GM12878 (cell line): Measurements from ENCODE around the gene ABCA7. TPM values are rescaled to one million over a fixed set of nuclear protein-coding genes. Genes with fewer than 3 reads are reported as not detected.
A peak's percentile ranks its signal among the peaks of the same experiment; 100 is the strongest.

ENCODE experiments used
- BACH1 ChIP-seq: fragments of 450-650 bp; IDR thresholded peaks from 2 replicates; pipeline ENCODE4 v1.6.1; 2017; ENCODE audit warnings: mild to moderate bottlenecking, borderline replicate concordance
- CHD4 ChIP-seq: fragments of 200-600 bp; sonication (generic); IDR thresholded peaks from 2 replicates; pipeline ENCODE4 v1.6.1; 2016; ENCODE audit warnings: mild to moderate bottlenecking
- EZH2 ChIP-seq: IDR thresholded peaks from 2 replicates; pipeline ENCODE4 v1.6.1; 2012; ENCODE audit warnings: low read depth, mild to moderate bottlenecking, control low read depth, inconsistent platforms, low read length, borderline replicate concordance; ENCODE audit not compliant: control insufficient read depth
- GATAD2B ChIP-seq: fragments of 450-650 bp; conservative IDR thresholded peaks from 2 replicates; pipeline ENCODE4 v1.6.1; 2017; ENCODE audit warnings: low read depth, mild to moderate bottlenecking, moderate library complexity
- IKZF2 ChIP-seq, 2 experiments: fragments of 450-650 bp; IDR thresholded peaks; 2 replicates each; pipeline ENCODE4 v1.6.1; 2017; ENCODE audit warnings: mild to moderate bottlenecking in 2 of 2, moderate library complexity in 2 of 2
- LARP7 ChIP-seq: fragments of 450-650 bp; IDR thresholded peaks from 2 replicates; pipeline ENCODE4 v1.6.1; 2017; ENCODE audit warnings: mild to moderate bottlenecking
- MEF2A ChIP-seq: IDR thresholded peaks from 2 replicates; pipeline ENCODE4 v1.6.1; 2011; ENCODE audit warnings: low read depth, mild to moderate bottlenecking, low read length, moderate library complexity; ENCODE audit not compliant: insufficient read depth
- MEF2B ChIP-seq: fragments of 450-650 bp; IDR thresholded peaks from 2 replicates; pipeline ENCODE4 v1.6.1; 2018; ENCODE audit warnings: mild to moderate bottlenecking, moderate library complexity; ENCODE audit not compliant: partially characterized antibody, poor library complexity, severe bottlenecking
- MXI1 ChIP-seq: fragments of 150-350 bp; IDR thresholded peaks from 2 replicates; pipeline ENCODE4 v1.6.1; 2011; ENCODE audit warnings: low read depth, mild to moderate bottlenecking, inconsistent platforms, low read length, improper control_type of control experiment
- MYC ChIP-seq: IDR thresholded peaks from 2 replicates; pipeline ENCODE4 v1.6.1; 2011; ENCODE audit warnings: mild to moderate bottlenecking, low read length, moderate library complexity, inconsistent platforms; ENCODE audit not compliant: insufficient read depth, insufficient replicate concordance, insufficient read length, severe bottlenecking
- NBN ChIP-seq: fragments of 450-650 bp; IDR thresholded peaks from 2 replicates; pipeline ENCODE4 v1.6.1; 2016
- NFYB ChIP-seq: IDR thresholded peaks from 2 replicates; pipeline ENCODE4 v1.6.1; 2011; ENCODE audit warnings: low read depth, mild to moderate bottlenecking, low read length, improper control_type of control experiment, moderate library complexity; ENCODE audit not compliant: insufficient read depth
- NR2C1 ChIP-seq: fragments of 450-650 bp; IDR thresholded peaks from 2 replicates; pipeline ENCODE4 v1.6.1; 2017; ENCODE audit warnings: antibody characterized with exemption, mild to moderate bottlenecking, moderate library complexity
- PML ChIP-seq: IDR thresholded peaks from 2 replicates; pipeline ENCODE4 v1.6.1; 2012; ENCODE audit warnings: low read length, inconsistent platforms
- RELA ChIP-seq: fragments of 450-650 bp; IDR thresholded peaks from 2 replicates; pipeline ENCODE4 v1.8.0; 2014; ENCODE audit warnings: borderline replicate concordance; ENCODE audit not compliant: partially characterized antibody
- RUNX3 ChIP-seq: IDR thresholded peaks from 2 replicates; pipeline ENCODE4 v1.6.1; 2012; ENCODE audit warnings: low read length, inconsistent platforms
- SIN3A ChIP-seq: IDR thresholded peaks from 2 replicates; pipeline ENCODE4 v1.6.1; 2012; ENCODE audit warnings: low read depth, low read length, improper control_type of control experiment
- SMAD5 ChIP-seq: IDR thresholded peaks from 2 replicates; pipeline ENCODE4 v1.6.1; 2016; ENCODE audit warnings: antibody characterized with exemption, low read depth
- SRF ChIP-seq, 2 experiments: IDR thresholded peaks; 2 replicates each; pipeline ENCODE4 v1.6.1; 2011; ENCODE audit warnings: low read depth in 2 of 2, low read length in 2 of 2, mild to moderate bottlenecking in 1 of 2, moderate library complexity in 1 of 2
- TAF1 ChIP-seq: IDR thresholded peaks from 2 replicates; pipeline ENCODE4 v1.6.1; 2011; ENCODE audit warnings: mild to moderate bottlenecking, low read depth, low read length, borderline replicate concordance
- TARDBP ChIP-seq: IDR thresholded peaks from 2 replicates; pipeline ENCODE4 v1.6.1; 2016; ENCODE audit warnings: borderline replicate concordance
- TCF12 ChIP-seq: IDR thresholded peaks from 2 replicates; pipeline ENCODE4 v1.6.1; 2011; ENCODE audit warnings: low read depth, mild to moderate bottlenecking, low read length
- TCF7 ChIP-seq: IDR thresholded peaks from 2 replicates; pipeline ENCODE4 v1.6.1; 2014; ENCODE audit warnings: antibody characterized with exemption, borderline replicate concordance
- ZBED1 ChIP-seq: IDR thresholded peaks from 2 replicates; pipeline ENCODE4 v1.6.1; 2016; ENCODE audit warnings: borderline replicate concordance
- ZNF217 ChIP-seq: fragments of 450-650 bp; IDR thresholded peaks from 2 replicates; pipeline ENCODE4 v1.6.1; 2017; ENCODE audit warnings: antibody characterized with exemption, mild to moderate bottlenecking
- polyA plus RNA-seq, 11 experiments: library from polyadenylated mRNA; depleted of rRNA in 4 of 11; unstranded in 6 of 11; stranded (reverse) in 5 of 11; fragments of >200 nt; fragmentation: Nextera tagmentation in 4 of 11; fragmentation: Illumina TruSeq in 1 of 11; extraction: Ambion mirVana in 4 of 11; extraction: Trizol in 1 of 11; gene quantifications; 1 replicate in 1 of 11; 2 replicates in 10 of 11; pipeline versions ENCODE4 v1.2.1 to v1.2.3, GENCODE V29; 2011 to 2016; ENCODE audit warnings: inconsistent platforms in 2 of 11, missing spikeins in 2 of 11, low read depth in 1 of 11
- total RNA-seq, 4 experiments: library from RNA; depleted of rRNA in 3 of 4; stranded (reverse); fragments of >200 nt in 3 of 4; fragmentation: Illumina TruSeq in 1 of 4; extraction: Trizol in 1 of 4; gene quantifications; 2 replicates each; pipeline versions ENCODE4 v1.2.1 to v1.2.3, GENCODE V29; 2013 to 2021
- TF ChIP-seq, protein P1 (sequence below): fragments of 450-650 bp; IDR thresholded peaks from 2 replicates; pipeline ENCODE4 v1.6.1; 2017; ENCODE audit warnings: low read depth, mild to moderate bottlenecking, moderate library complexity
- TF ChIP-seq, protein P2 (sequence below): fragments of 450-650 bp; IDR thresholded peaks from 2 replicates; pipeline ENCODE4 v1.6.1; 2017; ENCODE audit warnings: mild to moderate bottlenecking, moderate library complexity

Gene ABCA7
- total and polyA plus RNA-seq, 10 of the 15 experiments (the other 5 are each of a cell fraction or from before 2014, with no cell fraction given) = 1.0 to 49.5 (median 14.8) TPM

DNA sequence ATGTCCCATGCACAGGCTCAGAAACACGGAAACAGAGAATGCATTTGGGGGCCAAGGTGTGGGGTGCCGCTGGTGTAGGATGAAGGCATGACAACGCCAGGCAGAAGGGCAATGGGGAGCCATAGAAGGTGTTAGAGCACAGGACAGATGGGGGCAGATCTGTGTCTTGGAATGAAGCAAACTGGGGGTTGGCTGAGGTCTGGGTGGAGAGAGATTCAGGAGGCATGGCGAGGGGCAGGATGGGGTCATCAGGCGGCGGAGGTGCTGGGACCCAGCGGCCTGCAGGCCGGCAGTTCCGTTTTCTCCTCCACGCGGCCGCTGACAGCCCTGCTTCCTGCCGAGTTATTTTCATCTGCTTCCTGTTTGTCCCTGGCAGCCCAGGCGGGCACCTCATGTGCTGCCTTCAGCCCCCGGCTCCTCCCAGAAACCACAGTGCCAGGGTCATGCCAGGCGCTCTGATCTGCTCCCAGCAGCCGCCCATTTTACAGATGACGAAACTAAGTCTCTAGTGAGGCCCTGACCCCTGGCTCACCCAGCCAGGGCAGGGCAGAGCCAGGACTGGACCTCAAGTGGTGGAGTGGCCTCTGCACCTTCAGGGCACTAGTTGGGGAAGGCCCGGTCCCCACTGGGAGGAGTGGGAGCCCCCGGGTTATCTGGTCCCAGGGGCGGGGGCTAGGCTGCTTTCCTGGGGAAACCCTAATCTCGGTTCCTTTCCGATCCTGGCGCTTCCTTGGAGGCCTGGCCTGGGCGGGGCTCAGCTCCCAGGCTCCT lies 29.3 kb downstream of the ABCA7 start (continued):
- TF ChIP-seq MEF2A (0 out of 2 replicates have a peak, but pooled peaks have one; percentile 11), MXI1 (peak; percentile 95), ZBED1 (no peak), EZH2 (no peak), RUNX3 (peak; percentile 58), LARP7 (peak; percentile 49; the same call in 1 of the 2 replicates), TAF1 (peak; percentile 46; the same call in 1 of the 2 replicates), SIN3A (peak; percentile 74; the same call in 1 of the 2 replicates), NR2C1 (peak; percentile 39; the same call in 1 of the 2 replicates), ZNF217 (peak; percentile 64; the same call in 1 of the 2 replicates), RELA (peak; percentile 28), MYC (peak; percentile 75), PML (no peak), NFYB (no peak), IKZF2 (IDR thresholded peaks at IDR 0.05) (peak; percentile 39 to 51; a peak in 2 of 4 replicates), BACH1 (no peak), CHD4 (no peak), NBN (0 out of 2 replicates have a peak, but pooled peaks have one; percentile 75), TCF7 (no peak), TARDBP (0 out of 2 replicates have a peak, but pooled peaks have one; percentile 36), TCF12 (no peak), GATAD2B (peak; percentile 68; the same call in 1 of the 2 replicates), MEF2B (peak; percentile 31), SRF (IDR thresholded peaks at IDR 0.05; ENCODE audit: low read depth in 2 of 2, low read length in 2 of 2) (no peak), SMAD5 (no peak)
- TF ChIP-seq, protein P1, sequence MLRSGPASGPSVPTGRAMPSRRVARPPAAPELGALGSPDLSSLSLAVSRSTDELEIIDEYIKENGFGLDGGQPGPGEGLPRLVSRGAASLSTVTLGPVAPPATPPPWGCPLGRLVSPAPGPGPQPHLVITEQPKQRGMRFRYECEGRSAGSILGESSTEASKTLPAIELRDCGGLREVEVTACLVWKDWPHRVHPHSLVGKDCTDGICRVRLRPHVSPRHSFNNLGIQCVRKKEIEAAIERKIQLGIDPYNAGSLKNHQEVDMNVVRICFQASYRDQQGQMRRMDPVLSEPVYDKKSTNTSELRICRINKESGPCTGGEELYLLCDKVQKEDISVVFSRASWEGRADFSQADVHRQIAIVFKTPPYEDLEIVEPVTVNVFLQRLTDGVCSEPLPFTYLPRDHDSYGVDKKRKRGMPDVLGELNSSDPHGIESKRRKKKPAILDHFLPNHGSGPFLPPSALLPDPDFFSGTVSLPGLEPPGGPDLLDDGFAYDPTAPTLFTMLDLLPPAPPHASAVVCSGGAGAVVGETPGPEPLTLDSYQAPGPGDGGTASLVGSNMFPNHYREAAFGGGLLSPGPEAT = 0 out of 2 replicates have a peak, but pooled peaks have one; percentile 21
- TF ChIP-seq, protein P2, sequence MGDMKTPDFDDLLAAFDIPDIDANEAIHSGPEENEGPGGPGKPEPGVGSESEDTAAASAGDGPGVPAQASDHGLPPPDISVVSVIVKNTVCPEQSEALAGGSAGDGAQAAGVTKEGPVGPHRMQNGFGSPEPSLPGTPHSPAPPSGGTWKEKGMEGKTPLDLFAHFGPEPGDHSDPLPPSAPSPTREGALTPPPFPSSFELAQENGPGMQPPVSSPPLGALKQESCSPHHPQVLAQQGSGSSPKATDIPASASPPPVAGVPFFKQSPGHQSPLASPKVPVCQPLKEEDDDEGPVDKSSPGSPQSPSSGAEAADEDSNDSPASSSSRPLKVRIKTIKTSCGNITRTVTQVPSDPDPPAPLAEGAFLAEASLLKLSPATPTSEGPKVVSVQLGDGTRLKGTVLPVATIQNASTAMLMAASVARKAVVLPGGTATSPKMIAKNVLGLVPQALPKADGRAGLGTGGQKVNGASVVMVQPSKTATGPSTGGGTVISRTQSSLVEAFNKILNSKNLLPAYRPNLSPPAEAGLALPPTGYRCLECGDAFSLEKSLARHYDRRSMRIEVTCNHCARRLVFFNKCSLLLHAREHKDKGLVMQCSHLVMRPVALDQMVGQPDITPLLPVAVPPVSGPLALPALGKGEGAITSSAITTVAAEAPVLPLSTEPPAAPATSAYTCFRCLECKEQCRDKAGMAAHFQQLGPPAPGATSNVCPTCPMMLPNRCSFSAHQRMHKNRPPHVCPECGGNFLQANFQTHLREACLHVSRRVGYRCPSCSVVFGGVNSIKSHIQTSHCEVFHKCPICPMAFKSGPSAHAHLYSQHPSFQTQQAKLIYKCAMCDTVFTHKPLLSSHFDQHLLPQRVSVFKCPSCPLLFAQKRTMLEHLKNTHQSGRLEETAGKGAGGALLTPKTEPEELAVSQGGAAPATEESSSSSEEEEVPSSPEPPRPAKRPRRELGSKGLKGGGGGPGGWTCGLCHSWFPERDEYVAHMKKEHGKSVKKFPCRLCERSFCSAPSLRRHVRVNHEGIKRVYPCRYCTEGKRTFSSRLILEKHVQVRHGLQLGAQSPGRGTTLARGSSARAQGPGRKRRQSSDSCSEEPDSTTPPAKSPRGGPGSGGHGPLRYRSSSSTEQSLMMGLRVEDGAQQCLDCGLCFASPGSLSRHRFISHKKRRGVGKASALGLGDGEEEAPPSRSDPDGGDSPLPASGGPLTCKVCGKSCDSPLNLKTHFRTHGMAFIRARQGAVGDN = peak; percentile 74
